Activated naive CD8-positive, alpha-beta T cell treated with anti-CD3 and anti-CD28 coated beads for 36 hours (primary cell): ENCODE data around the gene FCER1A. TPM values are rescaled to one million over a fixed set of nuclear protein-coding genes. Genes with fewer than 3 reads are reported as not detected.

Experiments used
- DNase-seq: peaks from one replicate; pipeline ENCODE4 v3.0.0; 2021
- H3K27ac Mint-ChIP-seq: one replicate; pipeline ENCODE4 v1.8.0; 2022; ENCODE audit warnings: mild to moderate bottlenecking, moderate library complexity, mixed read lengths
- H3K27me3 Mint-ChIP-seq: one replicate; pipeline ENCODE4 v1.8.0; 2022; ENCODE audit warnings: mild to moderate bottlenecking, mixed read lengths
- H3K36me3 Mint-ChIP-seq: one replicate; pipeline ENCODE4 v1.8.0; 2021; ENCODE audit warnings: mild to moderate bottlenecking, mixed read lengths
- H3K4me1 Mint-ChIP-seq: one replicate; pipeline ENCODE4 v1.8.0; 2021; ENCODE audit warnings: mixed read lengths
- H3K4me3 Mint-ChIP-seq: one replicate; pipeline ENCODE4 v1.8.0; 2022; ENCODE audit warnings: mild to moderate bottlenecking, moderate library complexity, mixed read lengths
- H3K9me3 Mint-ChIP-seq: one replicate; pipeline ENCODE4 v1.8.0; 2022; ENCODE audit warnings: mixed read lengths
- total RNA-seq, 2 experiments: library from RNA; stranded (reverse); gene quantifications; one replicate each; pipeline ENCODE4 v1.2.3, GENCODE V29; 2021

The FCER1A gene
- total RNA-seq = not detected

DNA sequence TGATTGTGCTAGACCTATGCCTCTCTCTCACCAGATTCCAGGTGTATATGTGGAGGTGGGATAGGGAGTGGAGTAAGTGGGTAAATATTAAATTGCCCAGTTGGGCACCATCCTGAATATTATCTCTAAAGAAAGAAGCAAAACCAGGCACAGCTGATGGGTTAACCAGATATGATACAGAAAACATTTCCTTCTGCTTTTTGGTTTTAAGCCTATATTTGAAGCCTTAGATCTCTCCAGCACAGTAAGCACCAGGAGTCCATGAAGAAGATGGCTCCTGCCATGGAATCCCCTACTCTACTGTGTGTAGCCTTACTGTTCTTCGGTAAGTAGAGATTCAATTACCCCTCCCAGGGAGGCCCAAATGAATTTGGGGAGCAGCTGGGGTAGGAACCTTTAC is at the start of gene FCER1A:
TSS of gene FCER1A (plus strand) at position 242 of the 400 bp plus-strand sequence. CDS start at position 271, 29 bp downstream.
- Mint-ChIP-seq H3K9me3 (no peaks in the 10 kb centered on the region), H3K4me1 (no peaks in the 10 kb centered on the region), H3K27me3 (peaks cover 30% of the 10 kb centered on the region), H3K4me3 (no peak within 1 kb of the TSS), H3K36me3 (no peaks in the 10 kb centered on the region), H3K27ac (no peak within 1 kb of the TSS)
- no peak for DNase-seq

DNA sequence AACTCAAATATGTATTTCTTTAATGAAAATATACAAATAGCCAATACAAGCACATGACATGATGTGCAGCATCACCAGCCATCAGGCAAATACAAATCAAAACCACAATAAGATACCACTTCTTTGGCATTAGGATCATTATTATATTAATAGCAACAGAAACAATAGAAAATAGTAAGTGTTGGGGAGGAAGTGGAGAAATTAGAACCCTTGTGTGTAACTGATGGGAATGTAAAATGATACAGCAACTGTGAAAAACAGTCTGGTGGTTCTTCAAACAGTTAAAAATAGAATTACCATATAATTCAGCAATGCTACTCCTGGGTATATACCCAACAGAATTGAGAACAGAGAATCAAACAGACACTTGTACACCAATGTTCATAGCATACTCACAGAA is 40.8 kb upstream of the FCER1A start:
- Mint-ChIP-seq H3K4me1 (no peaks in the 10 kb centered on the region), H3K27me3 (peaks cover 32% of the 10 kb centered on the region), H3K27ac (no peak overlapping the region), H3K9me3 (peaks cover 2% of the 10 kb centered on the region), H3K36me3 (no peaks in the 10 kb centered on the region), H3K4me3 (no peak overlapping the region)
- no peak for DNase-seq

DNA sequence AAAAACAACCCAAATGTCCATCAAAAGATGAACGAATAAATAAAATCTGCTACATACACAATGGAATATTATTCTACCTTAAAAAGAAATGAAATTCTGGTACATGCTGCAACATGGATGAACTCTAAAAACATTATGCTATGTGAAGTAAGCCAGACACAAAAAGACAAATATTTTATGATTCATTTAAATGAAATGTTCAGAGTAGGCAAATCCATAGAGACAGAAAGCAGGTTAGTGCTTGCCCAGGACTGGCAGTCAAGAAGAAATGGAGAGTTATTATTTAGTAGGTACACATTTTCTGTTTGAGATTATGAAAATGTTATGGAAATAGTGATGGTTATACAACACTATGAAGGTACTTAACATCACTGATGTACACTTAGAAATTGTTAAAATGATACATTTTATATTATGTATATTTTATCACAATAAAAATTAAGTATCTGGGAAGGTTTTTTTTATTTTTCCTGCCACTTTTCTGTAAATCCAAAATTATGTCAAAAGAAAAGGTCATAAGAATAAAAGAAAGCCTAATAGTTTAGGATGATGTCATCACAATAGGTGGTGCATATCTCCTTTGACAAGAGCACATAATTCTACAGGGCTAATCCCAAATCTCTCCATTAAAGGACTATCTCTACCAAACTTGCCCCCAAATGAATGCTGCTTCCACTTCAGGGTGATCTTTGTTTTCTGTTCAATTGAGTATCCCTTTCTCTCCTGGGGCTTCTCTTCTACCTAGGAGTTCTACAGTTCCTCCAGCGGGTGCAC is 40.2 kb upstream of the FCER1A start:
- peaks cover 3% of the 10 kb centered on the region for H3K4me1 Mint-ChIP-seq
- H3K27ac Mint-ChIP-seq = no peak overlapping the region
- H3K4me3 Mint-ChIP-seq = no peak overlapping the region
- H3K9me3 Mint-ChIP-seq = peaks cover 2% of the 10 kb centered on the region
- peaks cover 33% of the 10 kb centered on the region for H3K27me3 Mint-ChIP-seq
- no peaks in the 10 kb centered on the region for H3K36me3 Mint-ChIP-seq
- no peak for DNase-seq

DNA sequence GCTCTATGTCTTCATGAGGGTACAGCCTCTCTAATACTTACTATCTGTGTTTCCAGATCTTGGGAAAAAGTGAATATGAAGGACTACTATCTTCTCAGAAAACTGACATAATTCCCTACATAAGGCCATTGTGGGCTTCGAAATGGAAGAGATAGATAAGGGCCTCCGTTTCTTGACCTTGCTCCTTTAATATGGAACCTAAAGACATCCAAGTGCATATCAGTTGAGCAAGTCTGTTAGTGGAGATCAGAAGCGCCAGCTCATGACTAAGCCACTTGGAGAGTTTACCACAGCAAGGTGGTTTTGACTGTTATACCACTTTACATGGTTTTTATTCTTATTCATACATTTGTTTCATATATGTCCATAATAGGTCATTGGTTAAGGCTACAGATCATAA is 35.3 kb upstream of the FCER1A start:
- no peak overlapping the region for H3K4me3 Mint-ChIP-seq

DNA sequence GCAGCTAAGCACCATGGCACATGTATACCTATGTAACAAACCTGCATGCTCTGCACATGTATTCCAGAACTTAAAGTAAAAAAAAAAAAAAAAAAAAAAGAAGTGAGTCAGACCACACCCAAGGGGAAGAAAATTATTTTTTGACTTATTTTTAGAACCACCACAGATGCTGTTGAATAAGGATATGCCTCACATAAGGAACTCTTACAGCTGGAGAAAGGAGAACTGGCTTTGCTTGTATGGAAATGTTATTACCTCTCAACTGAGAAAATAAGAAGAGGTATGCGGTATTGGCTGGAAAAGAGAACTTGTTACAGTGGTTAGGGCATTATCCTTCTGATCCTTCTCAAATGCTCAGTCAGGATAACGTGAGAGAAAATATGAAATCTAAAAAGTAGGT is 27.5 kb upstream of the FCER1A start:
- Mint-ChIP-seq H3K4me3 (no peak overlapping the region), H3K4me1 (no peaks in the 10 kb centered on the region), H3K27me3 (peaks cover 31% of the 10 kb centered on the region), H3K36me3 (no peaks in the 10 kb centered on the region), H3K27ac (no peak overlapping the region), H3K9me3 (no peaks in the 10 kb centered on the region)
- DNase-seq = no peak

More for the DNA sequence above, 35.3 kb upstream of the FCER1A start:
- Mint-ChIP-seq H3K9me3 (no peaks in the 10 kb centered on the region), H3K27ac (no peak overlapping the region), H3K27me3 (peaks cover 58% of the 10 kb centered on the region), H3K4me1 (peaks cover 3% of the 10 kb centered on the region), H3K36me3 (no peaks in the 10 kb centered on the region)
- DNase-seq = no peak

DNA sequence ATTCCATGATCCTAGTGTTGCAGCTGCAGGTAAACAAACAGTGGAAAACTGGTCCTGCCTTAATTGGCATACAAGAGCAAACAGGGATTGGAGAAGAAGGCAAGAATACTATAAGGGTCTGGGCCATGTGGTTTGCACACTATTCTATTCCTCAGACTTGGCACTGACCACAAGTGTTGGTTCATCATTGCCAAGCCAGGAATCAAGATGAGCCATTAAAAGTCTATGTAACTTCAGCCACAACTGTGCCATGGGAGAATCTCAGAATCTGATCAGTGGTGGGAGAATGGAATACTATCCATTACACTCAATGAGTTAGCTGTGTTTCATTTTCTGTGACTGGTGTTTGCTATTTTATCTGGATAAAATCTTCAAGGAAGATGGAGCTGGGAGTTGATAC is 26.2 kb upstream of the FCER1A start:
- H3K9me3 Mint-ChIP-seq = no peaks in the 10 kb centered on the region
- H3K27me3 Mint-ChIP-seq = peaks cover 20% of the 10 kb centered on the region
- no peak for DNase-seq
- no peaks in the 10 kb centered on the region for H3K4me1 Mint-ChIP-seq
- H3K27ac Mint-ChIP-seq = no peak overlapping the region
- H3K4me3 Mint-ChIP-seq = no peak overlapping the region
- no peaks in the 10 kb centered on the region for H3K36me3 Mint-ChIP-seq

DNA sequence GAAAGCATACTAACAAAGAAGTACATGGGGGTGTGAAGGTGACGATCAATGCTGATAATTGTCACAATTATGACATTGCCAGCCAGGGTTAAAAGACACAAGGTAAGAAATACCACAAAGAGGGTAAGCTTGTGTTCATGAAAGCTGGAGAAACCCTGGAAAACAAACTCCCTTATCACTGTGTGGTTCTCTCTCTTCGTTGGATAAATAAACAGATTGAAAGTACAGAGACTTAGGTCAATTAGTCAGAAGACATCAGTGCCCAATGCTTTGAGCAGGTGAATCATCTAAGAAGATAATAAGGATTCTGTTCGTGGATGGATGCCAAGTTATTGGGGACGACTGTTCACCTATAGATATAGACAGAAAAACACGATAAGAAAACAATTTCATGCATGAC is 22.4 kb upstream of the FCER1A start:
- no peaks in the 10 kb centered on the region for H3K4me1 Mint-ChIP-seq
- H3K9me3 Mint-ChIP-seq = no peaks in the 10 kb centered on the region
- H3K27me3 Mint-ChIP-seq = peaks cover 16% of the 10 kb centered on the region

DNA sequence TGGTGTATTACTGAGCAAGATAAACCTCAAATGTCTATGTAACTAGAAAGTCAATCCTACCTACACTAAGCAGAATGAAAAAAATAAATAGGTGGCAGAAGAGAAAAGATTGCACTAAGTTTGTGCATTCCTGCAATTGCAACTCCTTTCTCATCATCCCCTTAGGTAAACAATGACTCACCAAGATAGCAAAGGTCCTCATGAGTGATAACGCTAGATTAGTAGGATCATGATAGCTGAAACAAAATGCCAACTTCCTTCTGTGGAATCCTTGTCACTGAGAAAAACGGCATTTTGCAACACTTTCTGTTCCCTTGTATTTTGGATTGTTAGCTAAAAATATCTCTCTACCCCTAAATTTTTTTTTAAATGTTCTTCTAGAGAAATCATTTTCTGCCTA is 20.0 kb upstream of the FCER1A start:
- Mint-ChIP-seq H3K27ac (no peak overlapping the region), H3K36me3 (no peaks in the 10 kb centered on the region), H3K4me1 (no peaks in the 10 kb centered on the region), H3K27me3 (peaks cover 19% of the 10 kb centered on the region), H3K4me3 (no peak overlapping the region), H3K9me3 (no peaks in the 10 kb centered on the region)
- no peak for DNase-seq

More for the DNA sequence above, 22.4 kb upstream of the FCER1A start:
- no peaks in the 10 kb centered on the region for H3K36me3 Mint-ChIP-seq
- no peak overlapping the region for H3K4me3 Mint-ChIP-seq
- no peak for DNase-seq
- no peak overlapping the region for H3K27ac Mint-ChIP-seq

DNA sequence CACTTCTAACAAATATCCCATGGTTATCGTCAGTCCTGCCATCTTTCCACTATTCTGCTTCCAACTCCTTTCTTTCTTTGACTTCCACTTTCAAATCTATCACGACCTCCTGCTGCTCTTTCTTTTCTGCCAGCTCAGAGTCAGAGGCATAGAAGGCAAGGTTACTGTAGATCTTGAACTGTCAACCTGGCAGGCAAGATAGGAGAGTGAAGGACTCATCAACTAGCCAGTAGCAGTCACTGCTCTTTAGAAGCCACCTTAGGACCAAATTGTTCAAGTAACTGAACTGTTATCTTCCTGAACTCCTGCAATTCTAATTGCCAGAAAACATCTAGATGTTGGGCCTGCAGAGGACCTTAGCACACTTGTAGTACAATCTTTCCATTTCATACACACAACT is 13.1 kb upstream of the FCER1A start:
- no peak for DNase-seq
- Mint-ChIP-seq H3K4me1 (no peaks in the 10 kb centered on the region), H3K4me3 (no peak overlapping the region), H3K9me3 (no peaks in the 10 kb centered on the region), H3K36me3 (no peaks in the 10 kb centered on the region), H3K27me3 (peaks cover 3% of the 10 kb centered on the region), H3K27ac (no peak overlapping the region)

DNA sequence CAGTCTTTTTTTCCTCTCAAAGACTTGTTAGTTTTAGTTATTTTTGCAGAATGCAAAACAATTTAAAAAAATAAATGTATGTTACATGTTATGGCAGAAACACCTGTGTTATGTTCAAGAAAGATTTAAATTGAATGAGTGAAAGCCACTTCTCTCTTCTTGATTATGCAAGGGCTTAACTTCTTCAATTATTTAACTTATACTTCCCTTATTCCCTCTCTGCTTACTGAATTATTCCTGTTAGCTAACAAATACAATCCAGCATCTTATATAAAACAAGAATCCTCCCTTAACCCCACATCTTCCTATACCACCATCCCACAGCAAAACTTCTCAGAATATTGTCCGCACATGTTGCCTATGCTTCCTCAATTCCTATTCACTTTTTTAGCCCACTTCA is 10.7 kb upstream of the FCER1A start:
- Mint-ChIP-seq H3K27me3 (peaks cover 4% of the 10 kb centered on the region), H3K9me3 (no peaks in the 10 kb centered on the region), H3K4me3 (no peak overlapping the region), H3K36me3 (no peaks in the 10 kb centered on the region), H3K27ac (no peak overlapping the region), H3K4me1 (no peaks in the 10 kb centered on the region)
- DNase-seq = no peak

DNA sequence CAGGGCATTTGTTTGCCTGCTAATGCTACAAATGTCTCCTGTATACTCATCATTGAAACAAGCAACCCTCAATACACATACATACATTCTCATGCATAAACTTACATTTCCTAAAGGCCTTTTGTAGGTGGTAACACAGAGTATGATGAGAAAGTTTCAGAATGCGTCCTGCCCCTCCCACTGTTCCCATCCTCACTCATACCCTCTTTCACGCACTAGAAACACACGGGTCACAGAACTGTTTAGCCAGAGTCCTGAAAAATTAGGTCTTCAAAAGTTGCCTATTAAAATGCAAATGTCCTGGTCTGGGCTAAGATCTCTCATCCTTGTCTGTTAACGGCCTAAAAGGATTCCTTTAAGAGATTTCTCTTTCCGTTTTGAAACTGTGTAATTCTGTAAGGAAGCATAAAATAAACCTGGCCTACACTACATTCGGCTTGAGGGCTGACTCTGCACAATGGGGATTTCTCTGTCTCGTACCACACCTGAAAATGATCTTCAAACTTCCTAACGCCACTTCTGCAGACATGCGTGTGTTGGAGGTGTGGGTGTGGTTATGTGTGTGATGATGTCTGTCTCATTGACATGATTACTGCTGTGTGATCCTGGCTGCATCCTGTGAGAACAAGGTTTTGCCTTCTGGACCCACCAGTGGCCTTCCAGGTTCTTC is 5.3 kb upstream of the FCER1A start:
- peaks cover 6% of the 10 kb centered on the region for H3K27me3 Mint-ChIP-seq
- H3K4me1 Mint-ChIP-seq = no peaks in the 10 kb centered on the region
- H3K9me3 Mint-ChIP-seq = no peaks in the 10 kb centered on the region
- H3K36me3 Mint-ChIP-seq = no peaks in the 10 kb centered on the region
- no peak overlapping the region for H3K4me3 Mint-ChIP-seq
- DNase-seq = no peak
- no peak overlapping the region for H3K27ac Mint-ChIP-seq

DNA sequence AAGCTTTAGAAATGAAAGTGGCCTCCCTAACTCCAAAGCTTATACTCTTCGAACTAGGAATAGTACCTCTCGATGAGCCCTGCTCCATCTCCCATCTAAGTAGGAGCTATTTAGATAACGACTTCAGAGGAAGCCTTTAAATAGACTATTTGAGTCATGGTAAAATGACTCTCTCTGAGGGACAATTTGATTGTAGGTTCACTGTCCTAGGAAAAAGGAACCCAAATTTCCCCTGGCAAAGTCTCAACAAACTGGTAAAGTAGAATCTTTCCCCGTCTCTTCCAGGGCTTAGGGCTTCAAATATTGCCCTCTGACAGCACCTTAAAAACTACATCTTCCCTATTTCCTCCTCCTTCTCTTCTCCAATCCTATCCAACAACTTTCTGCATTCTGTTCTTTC is 2.0 kb upstream of the FCER1A start:
- H3K4me1 Mint-ChIP-seq = no peaks in the 10 kb centered on the region
- no peak for DNase-seq
- H3K27ac Mint-ChIP-seq = no peak overlapping the region
- no peak overlapping the region for H3K4me3 Mint-ChIP-seq
- no peaks in the 10 kb centered on the region for H3K36me3 Mint-ChIP-seq
- peaks cover 16% of the 10 kb centered on the region for H3K27me3 Mint-ChIP-seq
- H3K9me3 Mint-ChIP-seq = no peaks in the 10 kb centered on the region

DNA sequence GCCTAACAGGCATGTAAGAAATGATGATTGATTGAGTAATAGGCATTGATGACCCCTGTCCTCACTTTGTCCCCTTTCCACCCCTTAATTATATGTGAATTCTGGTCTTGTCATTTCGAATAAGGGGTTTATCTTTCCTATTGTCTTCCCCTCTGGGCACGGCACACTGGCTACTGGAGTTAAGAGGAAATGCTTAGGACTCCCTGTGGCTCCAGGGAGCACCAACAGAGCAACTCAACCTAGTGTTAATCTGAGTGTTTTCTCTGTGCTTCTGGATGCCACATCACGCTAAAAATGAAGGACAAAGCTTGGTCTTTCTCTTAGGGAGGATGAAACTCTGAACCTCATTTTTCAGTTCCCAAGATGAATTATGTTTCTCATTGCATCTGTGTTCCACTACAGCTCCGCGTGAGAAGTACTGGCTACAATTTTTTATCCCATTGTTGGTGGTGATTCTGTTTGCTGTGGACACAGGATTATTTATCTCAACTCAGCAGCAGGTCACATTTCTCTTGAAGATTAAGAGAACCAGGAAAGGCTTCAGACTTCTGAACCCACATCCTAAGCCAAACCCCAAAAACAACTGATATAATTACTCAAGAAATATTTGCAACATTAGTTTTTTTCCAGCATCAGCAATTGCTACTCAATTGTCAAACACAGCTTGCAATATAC is 5.3 kb downstream of the FCER1A start:
- Mint-ChIP-seq H3K27ac (no peak overlapping the region), H3K36me3 (no peaks in the 10 kb centered on the region), H3K9me3 (no peaks in the 10 kb centered on the region), H3K4me1 (no peaks in the 10 kb centered on the region), H3K27me3 (peaks cover 42% of the 10 kb centered on the region), H3K4me3 (no peak overlapping the region)
- DNase-seq = no peak

DNA sequence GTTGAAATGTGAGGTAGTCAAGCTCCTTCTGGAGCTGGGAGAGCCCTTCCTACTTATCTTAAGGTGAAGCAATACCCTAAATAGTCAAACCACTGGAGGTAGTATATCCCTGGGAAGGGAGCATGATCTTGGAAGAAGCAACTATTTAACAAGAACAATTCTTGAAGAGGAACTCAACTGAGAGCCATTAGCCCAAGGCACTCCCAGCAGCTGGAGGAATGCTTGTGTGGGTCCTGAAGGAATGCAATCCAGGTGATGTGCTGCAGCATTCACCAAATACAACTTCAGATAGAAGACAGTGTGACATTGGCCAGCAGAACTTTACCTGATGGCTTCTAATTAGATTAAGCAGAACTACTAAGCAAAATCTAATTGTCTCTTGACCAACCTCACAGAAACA is 9.5 kb downstream of the FCER1A start:
- Mint-ChIP-seq H3K27me3 (peaks cover 18% of the 10 kb centered on the region), H3K9me3 (no peaks in the 10 kb centered on the region), H3K4me1 (no peaks in the 10 kb centered on the region), H3K36me3 (no peaks in the 10 kb centered on the region), H3K27ac (no peak overlapping the region), H3K4me3 (no peak overlapping the region)
- DNase-seq = no peak

DNA sequence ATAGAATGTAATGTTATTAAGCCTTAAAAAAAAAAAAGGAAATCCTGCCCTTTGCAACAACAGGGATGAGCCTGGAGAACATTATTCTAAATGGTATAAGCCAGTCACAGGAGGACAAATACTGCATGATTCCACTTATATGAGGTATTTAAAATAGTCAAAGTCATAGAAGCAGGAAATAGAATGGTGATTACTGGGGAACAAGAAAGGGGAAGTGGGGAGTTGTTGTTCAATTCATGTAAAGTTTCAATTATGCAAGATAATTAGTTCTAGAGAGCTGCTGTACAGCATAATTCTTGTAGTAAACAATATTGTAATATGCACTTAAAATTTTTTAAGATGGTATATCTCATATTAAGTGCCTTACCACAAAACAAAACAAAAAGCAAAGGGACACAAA is 13.2 kb downstream of the FCER1A start:
- H3K36me3 Mint-ChIP-seq = no peaks in the 10 kb centered on the region
- no peak overlapping the region for H3K27ac Mint-ChIP-seq
- H3K9me3 Mint-ChIP-seq = no peaks in the 10 kb centered on the region
- peaks cover 10% of the 10 kb centered on the region for H3K27me3 Mint-ChIP-seq
- DNase-seq = no peak
- H3K4me1 Mint-ChIP-seq = no peaks in the 10 kb centered on the region
- H3K4me3 Mint-ChIP-seq = no peak overlapping the region
